PC-3 (cell line): ENCODE measurements around the gene TBXA2R. TPM values are rescaled to one million over a fixed set of nuclear protein-coding genes. Genes with fewer than 3 reads are reported as not detected.
"Not testable (repeated sequence)": the region's sequence is repeated elsewhere in the genome, so short reads cannot be mapped to it uniquely, and the experiment has no call there.

Experiments used
- ATAC-seq: fragments of 200-7000 bp; cut with Tn5 transposase; 2 replicates; pipeline ENCODE4 v1.9.1; 2020; ENCODE audit warnings: mild to moderate bottlenecking, moderate library complexity
- BruUV-seq: library from RNA; stranded (reverse); fragments of 400-500 nt; replicated peaks from 2 replicates; lab custom pipeline; 2021; lab: Mats Ljungman, UMichigan
- CTCF ChIA-PET: fragments of 300-600 bp; sonication (Branson Sonifier 250); formaldehyde crosslinking; loops from one replicate; lab custom pipeline; 2022; ENCODE audit warnings: antibody characterized with exemption; lab: Charles Lee
- POLR2A ChIA-PET: fragments of 300-600 bp; sonication (Branson Sonifier 250); formaldehyde crosslinking; loops from one replicate; lab custom pipeline; 2022; ENCODE audit warnings: antibody characterized with exemption; ENCODE audit not compliant: unreplicated experiment; lab: Charles Lee
- DNase-seq: peaks from one replicate; pipeline ENCODE4 v3.0.0-alpha.2; 2015
- H2AFZ ChIP-seq: fragments of 300-600 bp; sonication (generic); 2 replicates; pipeline ENCODE4 v1.6.0; 2016; ENCODE audit warnings: antibody characterized with exemption, low read length
- H3F3A ChIP-seq: fragments of 300-600 bp; sonication (generic); one replicate; pipeline ENCODE4 v1.6.0; 2017; ENCODE audit warnings: antibody characterized with exemption, low read length, control low read depth, mild to moderate bottlenecking; ENCODE audit not compliant: unreplicated experiment
- H3K27ac ChIP-seq: fragments of 300-600 bp; sonication (generic); 2 replicates; pipeline ENCODE4 v1.5.1; 2016; ENCODE audit warnings: mild to moderate bottlenecking, low read length
- H3K27me3 ChIP-seq: fragments of 300-600 bp; sonication (generic); 2 replicates; pipeline ENCODE4 v1.6.1; 2016; ENCODE audit warnings: low read length, mixed read lengths
- H3K36me3 ChIP-seq: fragments of 300-600 bp; sonication (generic); 2 replicates; pipeline ENCODE4 v1.6.1; 2016; ENCODE audit warnings: low read depth, mixed run types, low read length, mixed read lengths
- H3K4me1 ChIP-seq: fragments of 300-600 bp; sonication (generic); 2 replicates; pipeline ENCODE4 v1.5.1; 2016; ENCODE audit warnings: low read length; ENCODE audit not compliant: insufficient read depth
- H3K4me2 ChIP-seq: fragments of 300-600 bp; sonication (generic); 2 replicates; pipeline ENCODE4 v1.6.0; 2016; ENCODE audit warnings: low read length
- H3K4me3 ChIP-seq: fragments of 300-600 bp; sonication (generic); 2 replicates; pipeline ENCODE4 v1.5.1; 2016; ENCODE audit warnings: mild to moderate bottlenecking, low read length, mixed read lengths
- H3K79me2 ChIP-seq: fragments of 300-600 bp; sonication (generic); 2 replicates; pipeline ENCODE4 v1.6.1; 2017; ENCODE audit warnings: low read length, mixed read lengths
- H3K9ac ChIP-seq: fragments of 300-600 bp; sonication (generic); 2 replicates; pipeline ENCODE4 v1.6.0; 2016; ENCODE audit warnings: mild to moderate bottlenecking, low read length
- H3K9me2 ChIP-seq: fragments of 300-600 bp; sonication (generic); replicated peaks from 2 replicates; pipeline ENCODE4 v1.6.1; 2016; ENCODE audit warnings: mixed run types, low read length, mixed read lengths
- H3K9me3 ChIP-seq: fragments of 300-600 bp; sonication (generic); 2 replicates; pipeline ENCODE4 v1.6.1; 2016; ENCODE audit warnings: low read length, mixed read lengths
- H4K20me1 ChIP-seq: fragments of 300-600 bp; sonication (generic); 2 replicates; pipeline ENCODE4 v1.6.1; 2016; ENCODE audit warnings: low read length, mixed read lengths
- EZH2 ChIP-seq: fragments of 300-600 bp; sonication (generic); IDR thresholded peaks from one replicate; pipeline ENCODE4 v1.6.1; 2017; ENCODE audit warnings: antibody characterized with exemption, mild to moderate bottlenecking, low read length; ENCODE audit not compliant: unreplicated experiment
- EZH2phosphoT487 ChIP-seq: fragments of 300-600 bp; sonication (generic); IDR thresholded peaks from 2 replicates; pipeline ENCODE4 v1.6.1; 2018; ENCODE audit warnings: mild to moderate bottlenecking, antibody characterized with exemption, low read length, borderline replicate concordance
- intact Hi-C: fragments of 100-400 bp; cut with micrococcal nuclease; formaldehyde crosslinking; loops from 2 replicates; pipeline ENCODE4 v1.9.0; 2023
- total RNA-seq: library from RNA; depleted of rRNA; stranded (reverse); fragments of >200 nt; gene quantifications from 2 replicates; pipeline ENCODE4 v1.2.3, GENCODE V29; 2014
- TF ChIP-seq, protein P1 (sequence below): fragments of 300-600 bp; sonication (generic); conservative IDR thresholded peaks from 2 replicates; pipeline ENCODE4 v1.5.1; 2017; ENCODE audit warnings: antibody characterized with exemption, low read depth, mild to moderate bottlenecking, low read length

Gene TBXA2R
- total RNA-seq, 1 experiment from 2014 or later = 0.77 TPM

DNA sequence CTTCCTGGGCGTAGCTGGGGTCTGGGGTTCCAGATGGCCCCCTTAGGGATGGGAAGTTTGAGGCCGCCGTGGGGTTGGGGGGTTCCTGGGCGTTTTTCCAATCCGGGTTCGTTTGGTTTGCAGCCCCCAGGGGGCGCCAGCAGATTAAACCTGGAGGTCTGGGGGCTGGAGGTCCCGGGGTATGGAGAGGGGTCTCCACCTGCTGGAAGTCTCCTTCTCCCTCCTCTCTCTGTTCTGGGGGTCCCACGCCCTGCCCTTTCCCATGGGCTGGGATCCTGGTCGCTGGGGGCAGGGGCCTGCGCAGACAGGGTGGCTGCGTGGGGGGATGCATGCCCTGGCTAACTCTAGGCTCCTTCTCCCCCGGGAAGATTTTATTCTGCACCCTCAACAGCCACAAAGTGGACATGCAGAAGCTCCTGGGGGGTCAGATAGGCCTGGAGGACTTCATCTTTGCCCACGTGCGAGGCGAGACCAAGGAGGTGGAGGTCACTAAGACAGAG is 20.5 kb downstream of the TBXA2R start:
- no TSS peak for BruUV-seq
- ChIA-PET CTCF (no interaction called here), POLR2A (no interaction called here)
- Histone ChIP-seq H3F3A (no peaks in the 10 kb centered on the region), H3K9me3 (no peaks in the 10 kb centered on the region), H3K4me2 (no peak overlapping the region), H3K4me1 (no peaks in the 10 kb centered on the region), H2AFZ (no peak overlapping the region), H3K9ac (no peak overlapping the region), H3K27me3 (no peaks in the 10 kb centered on the region), H3K4me3 (no peak overlapping the region), H3K9me2 (no peaks in the 10 kb centered on the region), H3K36me3 (no peaks in the 10 kb centered on the region), H3K27ac (no peak overlapping the region), H4K20me1 (no peaks in the 10 kb centered on the region), H3K79me2 (no peaks in the 10 kb centered on the region)
- DNase-seq = no peak
- no peak for ATAC-seq
- intact Hi-C loops = no loop called here
- no peak for TF ChIP-seq EZH2phosphoT487
- no peak for TF ChIP-seq EZH2
- TF ChIP-seq, protein P1, sequence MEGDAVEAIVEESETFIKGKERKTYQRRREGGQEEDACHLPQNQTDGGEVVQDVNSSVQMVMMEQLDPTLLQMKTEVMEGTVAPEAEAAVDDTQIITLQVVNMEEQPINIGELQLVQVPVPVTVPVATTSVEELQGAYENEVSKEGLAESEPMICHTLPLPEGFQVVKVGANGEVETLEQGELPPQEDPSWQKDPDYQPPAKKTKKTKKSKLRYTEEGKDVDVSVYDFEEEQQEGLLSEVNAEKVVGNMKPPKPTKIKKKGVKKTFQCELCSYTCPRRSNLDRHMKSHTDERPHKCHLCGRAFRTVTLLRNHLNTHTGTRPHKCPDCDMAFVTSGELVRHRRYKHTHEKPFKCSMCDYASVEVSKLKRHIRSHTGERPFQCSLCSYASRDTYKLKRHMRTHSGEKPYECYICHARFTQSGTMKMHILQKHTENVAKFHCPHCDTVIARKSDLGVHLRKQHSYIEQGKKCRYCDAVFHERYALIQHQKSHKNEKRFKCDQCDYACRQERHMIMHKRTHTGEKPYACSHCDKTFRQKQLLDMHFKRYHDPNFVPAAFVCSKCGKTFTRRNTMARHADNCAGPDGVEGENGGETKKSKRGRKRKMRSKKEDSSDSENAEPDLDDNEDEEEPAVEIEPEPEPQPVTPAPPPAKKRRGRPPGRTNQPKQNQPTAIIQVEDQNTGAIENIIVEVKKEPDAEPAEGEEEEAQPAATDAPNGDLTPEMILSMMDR = peak; percentile 62

DNA sequence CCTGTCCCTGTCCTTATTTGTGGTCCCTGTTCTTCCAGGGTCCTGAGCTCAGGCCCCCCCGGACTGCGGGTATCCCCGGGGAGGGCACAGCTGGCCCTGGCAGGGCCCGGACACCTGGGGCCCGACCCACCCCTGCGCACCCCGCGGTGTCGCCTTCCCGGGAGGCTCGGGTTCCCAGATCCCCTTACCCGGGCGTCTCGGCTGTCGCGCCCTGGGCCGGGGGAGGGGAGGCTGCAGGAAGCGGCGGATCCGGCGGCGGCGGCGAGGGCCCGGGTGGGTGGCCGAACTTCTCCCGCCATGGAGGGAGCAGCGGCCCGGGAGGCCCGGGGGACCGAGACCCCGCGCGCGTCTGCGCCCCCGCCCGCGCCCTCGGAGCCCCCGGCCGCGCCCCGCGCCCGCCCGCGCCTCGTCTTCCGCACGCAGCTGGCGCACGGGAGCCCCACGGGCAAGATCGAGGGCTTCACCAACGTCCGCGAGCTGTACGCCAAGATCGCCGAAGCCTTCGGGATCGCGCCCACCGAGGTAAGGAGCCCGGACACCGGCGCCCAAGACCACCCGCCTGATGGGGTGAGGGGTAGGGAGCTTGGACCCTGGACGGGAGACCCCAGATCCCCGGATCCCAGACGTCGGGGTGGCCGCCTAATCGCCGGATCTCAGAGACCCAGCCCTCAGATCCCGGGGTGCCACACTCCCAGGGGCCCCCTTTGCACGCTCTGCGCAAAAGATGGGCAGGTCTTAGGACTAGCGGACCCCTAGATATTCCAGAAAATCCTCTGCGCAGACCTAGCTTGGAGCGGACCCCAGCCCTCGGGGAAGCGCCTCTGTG is 21.2 kb downstream of the TBXA2R start, which contains the start of gene GIPC3:
Gene GIPC3 (plus strand): TSS at position 178 of the 826 bp plus-strand sequence. CDS start 120 bp downstream, at position 298.
- Histone ChIP-seq H3K79me2 (no peaks in the 10 kb centered on the region), H3K36me3 (no peaks in the 10 kb centered on the region), H3F3A (no peaks in the 10 kb centered on the region), H3K9me2 (no peaks in the 10 kb centered on the region), H3K27me3 (no peaks in the 10 kb centered on the region), H3K9ac (no peak within 1 kb of the TSS), H3K4me3 (no peak within 1 kb of the TSS), H2AFZ (no peak within 1 kb of the TSS), H3K4me1 (peaks cover 1% of the 10 kb centered on the region; the same call in 1 of the 2 replicates), H3K4me2 (no peak within 1 kb of the TSS), H3K27ac (no peak within 1 kb of the TSS), H3K9me3 (no peaks in the 10 kb centered on the region), H4K20me1 (no peaks in the 10 kb centered on the region)
- no peak for DNase-seq
- ATAC-seq = no peak
- ChIA-PET POLR2A (no interaction called here), CTCF (no interaction called here)
- BruUV-seq = no TSS peak
- intact Hi-C loops = no loop called here
- TF ChIP-seq, protein P1 = no peak
- TF ChIP-seq EZH2phosphoT487 (no peak), EZH2 (no peak)

DNA sequence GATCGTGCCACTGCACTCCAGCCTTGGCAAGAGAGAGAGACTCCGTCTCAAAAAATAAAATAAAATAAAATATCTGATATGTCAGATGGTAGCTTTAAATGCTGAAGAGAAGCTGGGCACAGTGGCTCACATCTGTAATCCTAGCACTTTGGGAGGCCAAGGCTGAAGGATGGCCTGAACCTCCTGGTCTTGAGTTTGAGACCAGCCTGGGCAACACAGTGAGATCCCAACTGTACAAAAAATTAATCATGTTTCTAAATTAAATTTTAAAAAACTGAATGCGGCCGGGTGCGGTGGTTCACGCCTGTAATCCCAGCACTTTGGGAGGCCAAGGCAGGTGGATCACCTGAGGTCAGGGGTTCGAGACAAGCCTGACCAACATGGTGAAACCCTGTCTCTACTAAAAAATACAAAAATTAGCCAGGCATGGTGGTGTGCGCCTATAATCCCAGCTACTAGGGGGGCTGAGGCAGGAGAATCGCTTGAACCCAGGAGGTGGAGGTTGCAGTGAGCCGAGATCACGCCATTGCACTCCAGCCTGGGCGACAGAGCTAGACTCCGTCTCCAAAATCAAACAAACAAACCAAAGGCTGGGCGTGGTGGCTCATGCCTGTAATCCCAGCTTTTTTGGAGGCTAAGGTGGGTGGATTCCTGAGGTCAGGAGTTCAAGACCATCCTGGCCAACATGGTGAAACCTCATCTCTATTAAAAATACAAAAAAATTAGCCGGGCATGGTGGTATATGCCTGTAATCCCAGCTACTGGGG is 22.5 kb downstream of the TBXA2R start:
- intact Hi-C loops, POLR2A ChIA-PET: not testable (repeated sequence)

DNA sequence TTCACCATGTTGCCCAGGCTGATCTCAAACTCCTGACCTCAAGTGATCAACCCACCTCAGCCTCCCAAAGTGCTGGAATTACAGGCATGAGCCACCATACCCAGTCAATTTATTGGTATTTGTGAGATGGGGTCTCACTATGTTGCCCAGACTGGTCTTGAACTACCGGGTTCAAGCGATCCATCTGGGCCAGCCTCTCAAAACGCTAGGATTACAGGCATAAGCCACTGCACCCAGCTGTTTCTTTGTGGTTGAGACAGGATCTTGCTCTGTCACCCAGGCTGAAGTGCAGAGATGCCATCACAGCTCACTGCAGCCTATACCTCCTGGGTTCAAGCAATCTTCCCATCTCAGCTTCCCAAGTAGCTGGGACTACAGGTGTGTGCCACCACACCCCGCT is 24.9 kb downstream of the TBXA2R start:
- H3K9me3 ChIP-seq, intact Hi-C loops, H3F3A ChIP-seq, H3K4me1 ChIP-seq, H2AFZ ChIP-seq, DNase-seq, H3K4me2 ChIP-seq, H3K9ac ChIP-seq, BruUV-seq, H4K20me1 ChIP-seq, H3K79me2 ChIP-seq, H3K27me3 ChIP-seq, H3K9me2 ChIP-seq, ATAC-seq, POLR2A ChIA-PET, H3K36me3 ChIP-seq, H3K4me3 ChIP-seq, CTCF ChIA-PET, H3K27ac ChIP-seq: not testable (repeated sequence)

More for the DNA sequence above, 22.5 kb downstream of the TBXA2R start:
- H3K4me2 ChIP-seq, H4K20me1 ChIP-seq, H3K36me3 ChIP-seq, H3K9me2 ChIP-seq, H2AFZ ChIP-seq, H3K27ac ChIP-seq, DNase-seq, H3F3A ChIP-seq, H3K9me3 ChIP-seq, H3K9ac ChIP-seq, H3K4me3 ChIP-seq, H3K27me3 ChIP-seq, H3K4me1 ChIP-seq, CTCF ChIA-PET, H3K79me2 ChIP-seq, ATAC-seq, BruUV-seq: not testable (repeated sequence)
